ENCODE data around the gene ATP11B. TPM values are rescaled to one million over a fixed set of nuclear protein-coding genes. Genes with fewer than 3 reads are reported as not detected.

Gene ATP11B
- total RNA-seq, 4 donors from 2014 or later: 59.0 to 117 (median 75.7) TPM

DNA sequence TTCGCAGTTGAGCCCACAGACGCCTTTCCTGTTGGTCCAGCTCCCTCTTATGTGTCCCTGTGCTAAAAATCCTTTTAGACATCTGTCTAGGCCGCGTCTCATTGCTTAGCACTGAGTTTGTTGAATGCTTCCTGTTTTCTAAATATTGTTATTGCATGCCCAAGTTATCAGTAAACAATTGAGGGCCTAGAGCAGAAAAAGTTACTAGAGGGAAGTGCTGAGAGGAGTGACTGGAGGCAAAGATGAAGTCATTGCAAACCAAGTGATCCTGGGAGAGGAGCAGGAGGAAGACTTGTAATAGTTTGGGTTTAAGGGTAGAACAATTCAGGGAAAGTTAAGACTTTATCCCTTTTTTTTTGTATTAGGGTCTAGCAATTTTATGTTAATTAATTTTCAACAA lies 98.9 kb downstream of the ATP11B start:
- DNase-seq (ENCODE audit: low spot score) (no peak), ATAC-seq (ENCODE audit: low FRiP score) (no peak)
- TF ChIP-seq, protein P1, sequence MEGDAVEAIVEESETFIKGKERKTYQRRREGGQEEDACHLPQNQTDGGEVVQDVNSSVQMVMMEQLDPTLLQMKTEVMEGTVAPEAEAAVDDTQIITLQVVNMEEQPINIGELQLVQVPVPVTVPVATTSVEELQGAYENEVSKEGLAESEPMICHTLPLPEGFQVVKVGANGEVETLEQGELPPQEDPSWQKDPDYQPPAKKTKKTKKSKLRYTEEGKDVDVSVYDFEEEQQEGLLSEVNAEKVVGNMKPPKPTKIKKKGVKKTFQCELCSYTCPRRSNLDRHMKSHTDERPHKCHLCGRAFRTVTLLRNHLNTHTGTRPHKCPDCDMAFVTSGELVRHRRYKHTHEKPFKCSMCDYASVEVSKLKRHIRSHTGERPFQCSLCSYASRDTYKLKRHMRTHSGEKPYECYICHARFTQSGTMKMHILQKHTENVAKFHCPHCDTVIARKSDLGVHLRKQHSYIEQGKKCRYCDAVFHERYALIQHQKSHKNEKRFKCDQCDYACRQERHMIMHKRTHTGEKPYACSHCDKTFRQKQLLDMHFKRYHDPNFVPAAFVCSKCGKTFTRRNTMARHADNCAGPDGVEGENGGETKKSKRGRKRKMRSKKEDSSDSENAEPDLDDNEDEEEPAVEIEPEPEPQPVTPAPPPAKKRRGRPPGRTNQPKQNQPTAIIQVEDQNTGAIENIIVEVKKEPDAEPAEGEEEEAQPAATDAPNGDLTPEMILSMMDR (IDR thresholded peaks at IDR 0.05): no peak

DNA sequence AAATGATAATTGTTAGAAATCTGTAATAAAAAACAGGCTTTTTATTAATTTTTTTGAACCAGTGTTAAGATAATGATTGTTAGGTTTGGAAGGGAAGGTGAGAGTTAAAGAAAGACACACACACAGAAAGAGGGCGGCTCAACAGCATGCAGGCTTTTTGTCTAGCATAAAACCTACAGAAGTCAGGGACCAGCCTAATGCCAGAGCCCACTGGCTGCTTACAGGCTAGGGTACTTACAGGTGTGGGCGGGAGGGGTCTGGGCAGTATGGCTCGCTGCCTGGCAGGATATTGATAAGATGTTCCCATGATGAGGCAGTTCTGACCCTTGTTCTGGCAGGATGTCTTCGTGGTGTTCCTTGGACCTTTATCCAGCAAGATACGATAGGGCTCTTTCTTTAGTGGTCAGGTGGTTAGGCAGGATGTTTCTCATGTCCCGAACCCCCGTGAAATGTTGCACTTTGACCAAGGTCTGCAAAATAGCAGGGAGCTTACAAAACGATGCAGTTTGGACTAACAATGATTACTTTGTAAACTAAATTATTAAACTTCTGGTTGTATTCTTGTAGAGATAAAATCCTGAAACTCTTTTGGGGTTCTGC lies 102.3 kb downstream of the ATP11B start:
- TF ChIP-seq, protein P1 (IDR thresholded peaks at IDR 0.05): no peak
- no peak for DNase-seq (ENCODE audit: low spot score)
- ATAC-seq (ENCODE audit: low FRiP score): no peak

DNA sequence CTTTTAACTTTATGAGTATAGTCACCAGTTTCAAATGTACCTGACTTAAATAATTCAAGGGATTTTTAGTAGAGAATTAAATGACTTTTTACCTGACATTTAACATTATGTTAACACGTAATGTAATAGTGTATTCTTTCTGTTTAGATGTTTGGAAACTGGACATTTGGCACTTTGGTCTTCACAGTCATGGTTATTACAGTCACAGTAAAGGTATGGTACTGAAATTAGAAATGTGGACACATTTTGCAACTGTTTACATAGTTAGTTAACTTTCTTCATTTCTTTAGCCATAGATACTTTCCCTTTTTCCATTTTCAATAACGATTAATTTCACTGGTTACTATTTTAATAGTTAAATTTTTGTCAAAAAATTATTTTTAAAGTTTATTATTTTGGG lies 103.2 kb downstream of the ATP11B start:
- DNase-seq (ENCODE audit: low spot score) (no peak), ATAC-seq (ENCODE audit: low FRiP score) (no peak)
- TF ChIP-seq, protein P1 (IDR thresholded peaks at IDR 0.05): no peak

DNA sequence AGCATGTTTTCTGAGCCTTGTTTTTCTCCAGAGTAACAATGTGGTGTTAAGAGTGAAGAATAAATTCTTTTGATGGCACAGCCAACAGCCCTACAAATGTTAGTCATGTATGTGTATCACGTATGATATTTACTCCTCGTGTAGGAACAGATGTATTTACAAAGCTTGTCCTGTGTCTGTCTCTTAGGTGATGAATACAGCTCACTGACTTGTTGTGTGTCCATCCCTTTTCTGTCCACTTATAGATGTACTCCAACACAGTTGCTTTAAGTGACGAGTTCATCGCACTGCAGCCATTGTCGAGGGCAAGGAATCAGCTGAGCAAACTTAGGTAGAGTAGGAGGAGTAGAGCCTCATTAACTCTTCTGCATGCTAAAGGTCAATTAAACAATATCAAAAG lies 108.9 kb downstream of the ATP11B start:
- DNase-seq (ENCODE audit: low spot score) (no peak), ATAC-seq (ENCODE audit: low FRiP score) (no peak)

DNA sequence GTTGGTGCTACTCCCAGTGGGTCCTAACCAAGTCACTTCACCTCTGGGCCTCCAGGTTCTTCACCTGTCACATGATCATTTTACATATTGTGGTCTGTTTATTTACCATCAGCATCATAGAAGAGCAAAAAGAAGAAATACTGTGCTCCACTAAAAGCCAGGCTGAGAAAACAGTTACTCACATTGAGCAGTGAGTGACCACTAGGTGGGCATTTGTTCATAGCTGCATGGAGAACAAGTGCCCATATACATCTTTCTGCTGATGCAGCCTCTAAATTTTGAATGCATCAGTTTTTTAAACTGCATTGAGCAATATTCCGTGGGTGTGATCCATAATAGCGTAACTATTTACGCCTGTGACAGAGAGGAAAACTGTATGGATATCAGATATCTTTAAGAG lies 110.9 kb downstream of the ATP11B start:
- ATAC-seq (ENCODE audit: low FRiP score): no peak
- TF ChIP-seq, protein P1 (IDR thresholded peaks at IDR 0.05): no peak

More for the DNA sequence above, 108.9 kb downstream of the ATP11B start:
- TF ChIP-seq, protein P1 (IDR thresholded peaks at IDR 0.05): no peak

DNA sequence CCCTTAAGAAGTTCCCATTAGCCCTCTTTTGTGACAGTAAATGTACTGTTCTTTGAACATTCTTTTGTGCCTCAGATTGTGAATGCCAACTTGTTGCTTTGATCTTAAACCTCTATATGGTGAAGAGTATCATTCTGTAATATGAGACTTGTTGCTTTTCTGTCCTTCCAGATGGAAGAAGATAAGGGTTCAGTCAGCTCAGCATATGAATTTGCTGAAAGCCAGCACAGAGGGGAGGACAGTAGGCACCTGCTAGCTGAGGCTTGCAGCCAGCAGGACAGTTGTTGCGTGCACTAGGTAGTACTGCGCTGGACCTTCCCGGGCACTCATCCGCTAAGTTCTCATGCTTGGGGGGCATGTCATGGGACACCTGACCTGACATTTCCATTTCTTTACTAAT lies 112.3 kb downstream of the ATP11B start:
- DNase-seq (ENCODE audit: low spot score) (no peak), ATAC-seq (ENCODE audit: low FRiP score) (no peak)
- TF ChIP-seq, protein P1 (IDR thresholded peaks at IDR 0.05): no peak

More for the DNA sequence above, 110.9 kb downstream of the ATP11B start:
- no peak for DNase-seq (ENCODE audit: low spot score)

DNA sequence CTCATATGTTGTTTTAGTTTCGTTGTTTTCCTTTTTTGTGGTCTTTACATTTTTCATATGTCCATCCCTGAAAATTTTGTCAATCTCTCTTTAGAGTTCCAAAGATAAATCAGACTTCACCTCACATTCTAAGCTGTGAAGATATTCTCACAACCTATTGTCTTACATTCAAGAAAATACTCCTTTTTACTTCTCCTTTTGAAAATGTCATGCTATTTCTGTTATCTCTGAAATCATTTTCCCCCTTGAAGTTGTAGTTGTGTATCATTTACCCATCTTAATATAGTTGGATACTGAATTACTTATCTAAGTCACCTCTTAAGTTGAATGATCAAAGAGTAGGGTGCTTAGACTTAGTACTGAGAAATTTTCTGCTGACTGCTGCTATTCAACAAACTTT lies 112.7 kb downstream of the ATP11B start:
- TF ChIP-seq, protein P1 (IDR thresholded peaks at IDR 0.05): no peak
- ATAC-seq (ENCODE audit: low FRiP score): no peak
- DNase-seq (ENCODE audit: low spot score): no peak

All from omental fat pad (tissue), 4 donors.